C4-2B (cell line): ENCODE data around the gene C1QBP.
"Not testable (repeated sequence)": the region's sequence is repeated elsewhere in the genome, so short reads cannot be mapped to it uniquely, and the experiment has no call there.

Experiments
- H3K27ac ChIP-seq: fragments of 450-650 bp; 2 replicates; pipeline ENCODE4 v1.5.1; 2017
- CTCF ChIP-seq: fragments of 450-650 bp; conservative IDR thresholded peaks from 2 replicates; pipeline ENCODE4 v1.5.1; 2017; ENCODE audit warnings: mild to moderate bottlenecking
- ZFX ChIP-seq: fragments of 450-650 bp; IDR thresholded peaks from 2 replicates; pipeline ENCODE4 v1.6.1; 2017

The C1QBP gene

GRCh38 chr17:5446786-5447185 is 7.8 kb upstream of the C1QBP start:
- TF ChIP-seq CTCF (no peak), ZFX (no peak)
- H3K27ac ChIP-seq = no peak overlapping the region

GRCh38 chr17:5444209-5444608 is 5.3 kb upstream of the C1QBP start:
- no peak overlapping the region for H3K27ac ChIP-seq
- TF ChIP-seq CTCF = no peak
- no peak for TF ChIP-seq ZFX

GRCh38 chr17:5443728-5444127 is 4.8 kb upstream of the C1QBP start:
- TF ChIP-seq ZFX = no peak
- no peak for TF ChIP-seq CTCF
- no peak overlapping the region for H3K27ac ChIP-seq

GRCh38 chr17:5439446-5439764 is 450 bp upstream of the C1QBP start:
- TF ChIP-seq ZFX (no peak), CTCF (no peak; the same call in none of the 2 replicates)
- H3K27ac ChIP-seq = peak overlapping the region; percentile 88

- TF ChIP-seq CTCF (no peak), ZFX (no peak)
- peak overlapping the region; percentile 88 for H3K27ac ChIP-seq
These were observed 1.1 kb downstream of the C1QBP start for GRCh38 chr17:5437721-5438317.

- not testable (repeated sequence) for H3K27ac ChIP-seq
These were observed 3.1 kb downstream of the C1QBP start for GRCh38 chr17:5435781-5436315.

- peak overlapping the region; percentile 6; the same call in 1 of the 2 replicates for H3K27ac ChIP-seq
- TF ChIP-seq ZFX = no peak
- no peak for TF ChIP-seq CTCF
These were observed 4.0 kb downstream of the C1QBP start for GRCh38 chr17:5434984-5435383.

- no peak overlapping the region for H3K27ac ChIP-seq
- TF ChIP-seq ZFX (no peak), CTCF (no peak)
These were observed 6.9 kb downstream of the C1QBP start for GRCh38 chr17:5431949-5432556.
